CD4-positive, alpha-beta memory T cell (primary cell): ENCODE results near the gene GRWD1. TPM values are rescaled to one million over a fixed set of nuclear protein-coding genes. Genes with fewer than 3 reads are reported as not detected.

Source experiments
- CTCF ChIA-PET: fragments of 350-600 bp; sonication (Branson Sonifier 250); formaldehyde crosslinking; loops from one replicate; lab custom pipeline; 2021; ENCODE audit warnings: inconsistent platforms; ENCODE audit not compliant: partially characterized antibody; lab: Charles Lee
- POLR2A ChIA-PET: fragments of 350-600 bp; sonication (Branson Sonifier 250); formaldehyde crosslinking; loops from one replicate; lab custom pipeline; 2021; ENCODE audit not compliant: partially characterized antibody; lab: Charles Lee
- DNase-seq, 5 donors: peaks; one replicate each; pipeline versions ENCODE4 v3.0.0 to v3.0.0-alpha.2; 2020 to 2022; ENCODE audit warnings: mixed read lengths in 1 of 5
- H3K27ac ChIP-seq: one replicate; pipeline ENCODE4 v1.7.0; 2013; ENCODE audit warnings: low read depth, low read length
- H3K27me3 ChIP-seq: 2 replicates; pipeline ENCODE4 v1.7.0; 2013; ENCODE audit warnings: mild to moderate bottlenecking, low read length, moderate library complexity; ENCODE audit not compliant: insufficient read depth
- H3K36me3 ChIP-seq: 2 replicates; pipeline ENCODE4 v1.7.0; 2013; ENCODE audit warnings: mild to moderate bottlenecking, low read length, moderate library complexity; ENCODE audit not compliant: insufficient read depth
- H3K4me1 ChIP-seq: 2 replicates; pipeline ENCODE4 v1.7.0; 2013; ENCODE audit warnings: mild to moderate bottlenecking, low read length, moderate library complexity; ENCODE audit not compliant: insufficient read depth
- H3K4me3 ChIP-seq, 2 donors: one replicate each; pipeline ENCODE4 v1.7.0; 2013; ENCODE audit warnings: low read length in 2 of 2, mild to moderate bottlenecking in 1 of 2
- H3K9me3 ChIP-seq, 2 donors: one replicate each; pipeline ENCODE4 v1.7.0; 2013; ENCODE audit warnings: low read length in 2 of 2, control low read depth in 1 of 2; ENCODE audit not compliant: control insufficient read depth in 1 of 2
- H3K27ac Mint-ChIP-seq, 7 donors: one replicate each; pipeline ENCODE4 v1.8.0; 2020 to 2021; ENCODE audit warnings: mixed read lengths in 7 of 7, mild to moderate bottlenecking in 6 of 7, inconsistent platforms in 3 of 7, moderate library complexity in 3 of 7
- H3K27me3 Mint-ChIP-seq, 2 donors: one replicate each; pipeline ENCODE4 v1.8.0; 2020 to 2021; ENCODE audit warnings: mixed read lengths in 2 of 2
- H3K36me3 Mint-ChIP-seq, 2 donors: one replicate each; pipeline ENCODE4 v1.8.0; 2020 to 2021; ENCODE audit warnings: mixed read lengths in 2 of 2, inconsistent platforms in 1 of 2, mild to moderate bottlenecking in 1 of 2
- H3K4me1 Mint-ChIP-seq, 4 donors: one replicate each; pipeline ENCODE4 v1.8.0; 2020 to 2021; ENCODE audit warnings: mixed read lengths in 4 of 4, mild to moderate bottlenecking in 1 of 4
- H3K4me3 Mint-ChIP-seq, 8 donors: one replicate each; pipeline ENCODE4 v1.8.0; 2020 to 2021; ENCODE audit warnings: mixed read lengths in 8 of 8, mild to moderate bottlenecking in 7 of 8, moderate library complexity in 6 of 8, inconsistent platforms in 3 of 8
- H3K9me3 Mint-ChIP-seq, 8 donors: one replicate each; pipeline ENCODE4 v1.8.0; 2020 to 2021; ENCODE audit warnings: mixed read lengths in 8 of 8, mild to moderate bottlenecking in 5 of 8, inconsistent platforms in 3 of 8, moderate library complexity in 1 of 8
- intact Hi-C: fragments of 100-400 bp; cut with micrococcal nuclease; formaldehyde crosslinking; loops from one replicate; pipeline ENCODE4 v1.15.1; 2023
- polyA plus RNA-seq, 2 donors: library from polyadenylated mRNA; unstranded; fragments of 300-500 nt; fragmentation: Illumina TruSeq; gene quantifications; one replicate each; pipeline ENCODE4 v1.2.3, GENCODE V29; 2021
- total RNA-seq, 2 experiments: library from RNA; stranded (reverse); gene quantifications; one replicate each; pipeline ENCODE4 v1.2.3, GENCODE V29; 2021

Gene GRWD1
- total and polyA plus RNA-seq, 4 experiments from 2014 or later = 36.2 to 52.8 (median 41.7) TPM

- Mint-ChIP-seq H3K27me3 (peaks cover 18 to 22% of the 10 kb centered on the region in 2 donors), H3K4me3 (no peak overlapping the region), H3K27ac (no peak overlapping the region), H3K4me1 (peaks cover 9 to 35% (median 21%) of the 10 kb centered on the region in 4 donors), H3K36me3 (no peaks in the 10 kb centered on the region), H3K9me3 (peaks cover 0 to 5% (median 0%) of the 10 kb centered on the region in 8 donors)
- H3K27me3 ChIP-seq = peaks cover 5% of the 10 kb centered on the region
- H3K4me1 ChIP-seq = peaks cover 20% of the 10 kb centered on the region
- ChIA-PET CTCF (no interaction called here), POLR2A (interaction anchor here (1.3 kb wide), 1 partner anchor 19 kb away, joined by 3 read pairs; no protein-coding TSS in a partner anchor)
- intact Hi-C loops = no loop called here
- H3K36me3 ChIP-seq = no peaks in the 10 kb centered on the region
- no peak for DNase-seq
- no peak overlapping the region for H3K4me3 ChIP-seq
- no peak overlapping the region for H3K27ac ChIP-seq
- no peaks in the 10 kb centered on the region for H3K9me3 ChIP-seq
Measured at GRCh38 chr19:48498595-48499311, 53.0 kb downstream of the GRWD1 start.

- Mint-ChIP-seq H3K9me3 (peaks cover 0 to 3% (median 0%) of the 10 kb centered on the region in 8 donors), H3K4me3 (peak overlapping the region in 1 of 8 donors; percentile 46), H3K27me3 (peaks cover 13 to 20% of the 10 kb centered on the region in 2 donors), H3K27ac (peak overlapping the region in 1 of 7 donors; percentile 17), H3K36me3 (no peaks in the 10 kb centered on the region), H3K4me1 (peaks cover 7 to 32% (median 18%) of the 10 kb centered on the region in 4 donors)
- peaks cover 13% of the 10 kb centered on the region for H3K4me1 ChIP-seq
- no peak overlapping the region for H3K27ac ChIP-seq
- H3K4me3 ChIP-seq = no peak overlapping the region
- POLR2A ChIA-PET = interaction anchor here (1.3 kb wide), 1 partner anchor 20 kb away, joined by 3 read pairs; no protein-coding TSS in a partner anchor
- H3K9me3 ChIP-seq = no peaks in the 10 kb centered on the region
- DNase-seq = no peak
- peaks cover 5% of the 10 kb centered on the region for H3K27me3 ChIP-seq
- intact Hi-C loops = no loop called here
- CTCF ChIA-PET = no interaction called here
- H3K36me3 ChIP-seq = no peaks in the 10 kb centered on the region
Measured at GRCh38 chr19:48499316-48500090, 53.7 kb downstream of the GRWD1 start.

- ChIA-PET POLR2A (interaction anchor here (0.5 to 1.2 kb wide), 3 partner anchors 12 to 928 kb away, joined by 3 to 4 read pairs (median 3); partner anchors contain the start of gene ZNF541), CTCF (interaction anchor here (1.7 kb wide), 1 partner anchor 11 kb away, joined by 10 read pairs; no protein-coding TSS in a partner anchor)
- H3K27me3 Mint-ChIP-seq = peaks cover 4 to 10% of the 10 kb centered on the region in 2 donors
- Histone ChIP-seq H3K27me3 (peaks cover under 1% of the 10 kb centered on the region), H3K36me3 (no peaks in the 10 kb centered on the region), H3K9me3 (no peaks in the 10 kb centered on the region), H3K4me1 (peaks cover 13% of the 10 kb centered on the region), H3K27ac (no peak overlapping the region), H3K4me3 (no peak overlapping the region)
- peak overlapping the region; percentile 20 to 82 (median 76) for H3K4me3 Mint-ChIP-seq
- H3K27ac Mint-ChIP-seq = peak overlapping the region in 4 of 7 donors; percentile 48 to 80 (median 75)
- no peak for DNase-seq
- peaks cover 0 to 3% (median 0%) of the 10 kb centered on the region in 8 donors for H3K9me3 Mint-ChIP-seq
- intact Hi-C loops = no loop called here
- peaks cover 5 to 28% (median 14%) of the 10 kb centered on the region in 4 donors for H3K4me1 Mint-ChIP-seq
- no peaks in the 10 kb centered on the region for H3K36me3 Mint-ChIP-seq
Measured at GRCh38 chr19:48500830-48501493, 55.2 kb downstream of the GRWD1 start.

GRCh38 chr19:48501494-48502349, 55.9 kb downstream of the GRWD1 start:
- Histone ChIP-seq H3K36me3 (no peaks in the 10 kb centered on the region), H3K9me3 (no peaks in the 10 kb centered on the region), H3K4me3 (no peak overlapping the region), H3K4me1 (peaks cover 13% of the 10 kb centered on the region), H3K27ac (peak overlapping the region; percentile 26), H3K27me3 (no peaks in the 10 kb centered on the region)
- DNase-seq = peak; percentile 68 to 82 (median 76)
- H3K36me3 Mint-ChIP-seq = peaks cover 0 to 2% of the 10 kb centered on the region in 2 donors
- peaks cover 4 to 10% of the 10 kb centered on the region in 2 donors for H3K27me3 Mint-ChIP-seq
- peak overlapping the region in 6 of 7 donors; percentile 48 to 87 (median 78) for H3K27ac Mint-ChIP-seq
- H3K9me3 Mint-ChIP-seq = peaks cover 0 to 3% (median 0%) of the 10 kb centered on the region in 8 donors
- intact Hi-C loops = loop anchor here (1.0 kb wide), 1 partner anchor 8 kb away; no protein-coding TSS in a partner anchor
- ChIA-PET CTCF (interaction anchor here (1.2 to 1.7 kb wide), 4 partner anchors 12 to 87 kb away, joined by 3 to 11 read pairs (median 8); no protein-coding TSS in a partner anchor), POLR2A (interaction anchor here (0.9 to 1.5 kb wide), 4 partner anchors 8 to 83 kb away, joined by 3 to 10 read pairs (median 5); no protein-coding TSS in a partner anchor)
- H3K4me3 Mint-ChIP-seq = peak overlapping the region; percentile 22 to 82 (median 76)
- H3K4me1 Mint-ChIP-seq = peaks cover 5 to 27% (median 14%) of the 10 kb centered on the region in 4 donors

GRCh38 chr19:48502350-48503018, 56.7 kb downstream of the GRWD1 start:
- H3K9me3 Mint-ChIP-seq = no peaks in the 10 kb centered on the region
- peak overlapping the region; percentile 26 for H3K27ac ChIP-seq
- peaks cover 13% of the 10 kb centered on the region for H3K4me1 ChIP-seq
- H3K27me3 ChIP-seq = no peaks in the 10 kb centered on the region
- ChIA-PET POLR2A (interaction anchor here (0.8 to 1.5 kb wide), 4 partner anchors 9 to 87 kb away, joined by 3 to 10 read pairs (median 4); no protein-coding TSS in a partner anchor), CTCF (interaction anchor here (1.2 to 1.3 kb wide), 3 partner anchors 12 to 87 kb away, joined by 3 to 11 read pairs (median 5); no protein-coding TSS in a partner anchor)
- H3K4me3 Mint-ChIP-seq = peak overlapping the region in 5 of 8 donors; percentile 40 to 80 (median 58)
- intact Hi-C loops = loop anchor here (1.0 kb wide), 1 partner anchor 9 kb away; no protein-coding TSS in a partner anchor
- H3K27me3 Mint-ChIP-seq = peaks cover 0 to 6% of the 10 kb centered on the region in 2 donors
- H3K27ac Mint-ChIP-seq = peak overlapping the region; percentile 21 to 62 (median 48)
- DNase-seq = peak in 1 of 5 donors; percentile 88
- H3K4me3 ChIP-seq = no peak overlapping the region
- H3K36me3 Mint-ChIP-seq = peaks cover under 1 to 4% of the 10 kb centered on the region in 2 donors
- H3K9me3 ChIP-seq = no peaks in the 10 kb centered on the region
- peaks cover 5 to 22% (median 12%) of the 10 kb centered on the region in 4 donors for H3K4me1 Mint-ChIP-seq
- H3K36me3 ChIP-seq = no peaks in the 10 kb centered on the region
